Mucosa of rectum (tissue), 2 donors: ENCODE measurements around the gene WEE1.
A peak's percentile ranks its signal among the peaks of the same experiment; 100 is the strongest.

Experiments used
- H3K27ac ChIP-seq, 2 donors: one replicate each; pipeline ENCODE4 v1.7.0; 2013; ENCODE audit warnings: inconsistent platforms in 2 of 2, low read depth in 2 of 2, low read length in 2 of 2
- H3K27me3 ChIP-seq, 2 donors: one replicate each; pipeline ENCODE4 v1.7.0; 2013; ENCODE audit warnings: low read length in 2 of 2; ENCODE audit not compliant: control insufficient read depth in 2 of 2, insufficient read depth in 2 of 2
- H3K36me3 ChIP-seq, 2 donors: one replicate each; pipeline ENCODE4 v1.7.0; 2013; ENCODE audit warnings: low read length in 2 of 2; ENCODE audit not compliant: control insufficient read depth in 2 of 2, insufficient read depth in 2 of 2
- H3K4me1 ChIP-seq, 2 donors: one replicate each; pipeline ENCODE4 v1.7.0; 2013; ENCODE audit warnings: low read length in 2 of 2, mild to moderate bottlenecking in 1 of 2; ENCODE audit not compliant: control insufficient read depth in 2 of 2, insufficient read depth in 2 of 2
- H3K4me3 ChIP-seq, 2 donors: one replicate each; pipeline ENCODE4 v1.7.0; 2013; ENCODE audit warnings: low read length in 2 of 2
- H3K9ac ChIP-seq, 2 donors: one replicate each; pipeline ENCODE4 v1.7.0; 2013; ENCODE audit warnings: low read length in 2 of 2, low read depth in 1 of 2, mild to moderate bottlenecking in 1 of 2
- H3K9me3 ChIP-seq, 2 donors: one replicate each; pipeline ENCODE4 v1.7.0; 2013; ENCODE audit warnings: low read length in 2 of 2; ENCODE audit not compliant: control insufficient read depth in 2 of 2
- donor health status: healthy.
- donor health status: Normal muscosa, but diverticular disease.

WEE1 gene

GRCh38 chr11:9565822-9566560, 7.5 kb upstream of the WEE1 start:
- Histone ChIP-seq H3K36me3 (no peaks in the 10 kb centered on the region), H3K27me3 (no peaks in the 10 kb centered on the region), H3K9me3 (no peaks in the 10 kb centered on the region), H3K9ac (peak overlapping the region in 1 of 2 donors; percentile 52), H3K4me3 (no peak overlapping the region), H3K27ac (peak overlapping the region; percentile 61 to 86), H3K4me1 (peaks cover 13 to 37% of the 10 kb centered on the region in 2 donors)

GRCh38 chr11:9566561-9567063, 6.9 kb upstream of the WEE1 start:
- Histone ChIP-seq H3K9me3 (no peaks in the 10 kb centered on the region), H3K27ac (peak overlapping the region; percentile 61 to 86), H3K4me3 (no peak overlapping the region), H3K27me3 (no peaks in the 10 kb centered on the region), H3K9ac (peak overlapping the region in 1 of 2 donors; percentile 52), H3K4me1 (peaks cover 13 to 37% of the 10 kb centered on the region in 2 donors), H3K36me3 (no peaks in the 10 kb centered on the region)

- Histone ChIP-seq H3K9ac (no peak overlapping the region), H3K9me3 (no peaks in the 10 kb centered on the region), H3K4me1 (peaks cover 13 to 37% of the 10 kb centered on the region in 2 donors), H3K36me3 (no peaks in the 10 kb centered on the region), H3K27me3 (no peaks in the 10 kb centered on the region), H3K27ac (peak overlapping the region in 1 of 2 donors; percentile 13), H3K4me3 (no peak overlapping the region)
Measured at GRCh38 chr11:9567401-9567800, 6.1 kb upstream of the WEE1 start.

GRCh38 chr11:9568161-9568853, 5.2 kb upstream of the WEE1 start:
- peak overlapping the region; percentile 28 to 62 for H3K4me3 ChIP-seq
- H3K9me3 ChIP-seq = no peaks in the 10 kb centered on the region
- no peaks in the 10 kb centered on the region for H3K27me3 ChIP-seq
- H3K4me1 ChIP-seq = peaks cover 13 to 37% of the 10 kb centered on the region in 2 donors
- peak overlapping the region; percentile 27 to 77 for H3K9ac ChIP-seq
- H3K36me3 ChIP-seq = no peaks in the 10 kb centered on the region
- peak overlapping the region; percentile 88 to 96 for H3K27ac ChIP-seq

GRCh38 chr11:9568854-9569587, 4.4 kb upstream of the WEE1 start:
- H3K27ac ChIP-seq = peak overlapping the region; percentile 88 to 96
- H3K9ac ChIP-seq = peak overlapping the region; percentile 67 to 77
- H3K4me1 ChIP-seq = peaks cover 13 to 37% of the 10 kb centered on the region in 2 donors
- H3K9me3 ChIP-seq = no peaks in the 10 kb centered on the region
- H3K36me3 ChIP-seq = no peaks in the 10 kb centered on the region
- H3K27me3 ChIP-seq = no peaks in the 10 kb centered on the region
- peak overlapping the region; percentile 28 to 62 for H3K4me3 ChIP-seq

GRCh38 chr11:9569588-9570164, 3.8 kb upstream of the WEE1 start:
- H3K27ac ChIP-seq = peak overlapping the region; percentile 88 to 96
- no peaks in the 10 kb centered on the region for H3K27me3 ChIP-seq
- peak overlapping the region; percentile 67 to 77 for H3K9ac ChIP-seq
- no peaks in the 10 kb centered on the region for H3K36me3 ChIP-seq
- H3K4me1 ChIP-seq = peaks cover 13 to 38% of the 10 kb centered on the region in 2 donors
- H3K9me3 ChIP-seq = no peaks in the 10 kb centered on the region
- H3K4me3 ChIP-seq = peak overlapping the region; percentile 28 to 62

GRCh38 chr11:9570313-9571025, 3.0 kb upstream of the WEE1 start:
- Histone ChIP-seq H3K4me3 (no peak overlapping the region), H3K36me3 (no peaks in the 10 kb centered on the region), H3K4me1 (peaks cover 13 to 44% of the 10 kb centered on the region in 2 donors), H3K9me3 (no peaks in the 10 kb centered on the region), H3K27me3 (no peaks in the 10 kb centered on the region), H3K27ac (peak overlapping the region; percentile 88 to 96), H3K9ac (no peak overlapping the region)

- Histone ChIP-seq H3K27ac (no peak overlapping the region), H3K9me3 (no peaks in the 10 kb centered on the region), H3K9ac (no peak overlapping the region), H3K36me3 (no peaks in the 10 kb centered on the region), H3K4me1 (peaks cover 11 to 39% of the 10 kb centered on the region in 2 donors), H3K4me3 (no peak overlapping the region), H3K27me3 (no peaks in the 10 kb centered on the region)
Measured at GRCh38 chr11:9571071-9571762, 2.3 kb upstream of the WEE1 start.

- no peaks in the 10 kb centered on the region for H3K27me3 ChIP-seq
- H3K9ac ChIP-seq = no peak overlapping the region
- H3K27ac ChIP-seq = peak overlapping the region in 1 of 2 donors; percentile 99
- H3K9me3 ChIP-seq = no peaks in the 10 kb centered on the region
- no peak overlapping the region for H3K4me3 ChIP-seq
- no peaks in the 10 kb centered on the region for H3K36me3 ChIP-seq
- peaks cover 10 to 36% of the 10 kb centered on the region in 2 donors for H3K4me1 ChIP-seq
Measured at GRCh38 chr11:9571763-9572115, 1.7 kb upstream of the WEE1 start.
